PC-3 (cell line): ENCODE data around the gene RXRA.

Experiments used
- EZH2 ChIP-seq: fragments of 300-600 bp; sonication (generic); IDR thresholded peaks from one replicate; pipeline ENCODE4 v1.6.1; 2017; ENCODE audit warnings: antibody characterized with exemption, mild to moderate bottlenecking, low read length; ENCODE audit not compliant: unreplicated experiment
- TF ChIP-seq, protein P1 (sequence below): fragments of 300-600 bp; sonication (generic); conservative IDR thresholded peaks from 2 replicates; pipeline ENCODE4 v1.5.1; 2017; ENCODE audit warnings: antibody characterized with exemption, low read depth, mild to moderate bottlenecking, low read length

DNA sequence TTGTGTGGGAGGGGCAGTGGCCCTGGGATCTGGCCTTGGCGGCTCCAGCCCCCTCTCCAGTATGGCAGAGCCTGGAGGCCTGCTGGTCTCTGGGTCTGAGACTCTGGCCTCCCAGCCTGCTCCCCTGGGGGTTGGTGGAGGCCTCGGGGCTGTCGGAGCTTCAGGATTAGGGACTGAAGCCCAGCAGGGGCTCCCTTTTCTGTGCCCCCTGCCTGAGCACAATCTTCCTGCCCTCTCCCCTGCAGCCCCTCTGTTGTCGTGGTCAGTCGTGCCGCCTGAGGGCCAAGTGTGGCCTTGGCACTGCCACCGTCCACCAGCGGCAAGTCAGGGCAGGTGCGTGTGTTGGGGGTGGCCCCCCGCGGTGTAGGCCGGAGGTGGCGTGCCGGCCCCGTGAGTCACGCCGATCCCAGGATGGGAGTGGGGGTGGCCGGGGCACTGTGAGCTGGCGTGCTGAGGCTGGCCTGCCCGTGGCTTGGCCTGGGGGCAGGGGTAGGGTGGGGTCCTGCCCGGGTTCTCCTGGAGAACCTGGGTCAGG is 53.6 kb downstream of the RXRA start:
- no peak for TF ChIP-seq EZH2
- TF ChIP-seq, protein P1, sequence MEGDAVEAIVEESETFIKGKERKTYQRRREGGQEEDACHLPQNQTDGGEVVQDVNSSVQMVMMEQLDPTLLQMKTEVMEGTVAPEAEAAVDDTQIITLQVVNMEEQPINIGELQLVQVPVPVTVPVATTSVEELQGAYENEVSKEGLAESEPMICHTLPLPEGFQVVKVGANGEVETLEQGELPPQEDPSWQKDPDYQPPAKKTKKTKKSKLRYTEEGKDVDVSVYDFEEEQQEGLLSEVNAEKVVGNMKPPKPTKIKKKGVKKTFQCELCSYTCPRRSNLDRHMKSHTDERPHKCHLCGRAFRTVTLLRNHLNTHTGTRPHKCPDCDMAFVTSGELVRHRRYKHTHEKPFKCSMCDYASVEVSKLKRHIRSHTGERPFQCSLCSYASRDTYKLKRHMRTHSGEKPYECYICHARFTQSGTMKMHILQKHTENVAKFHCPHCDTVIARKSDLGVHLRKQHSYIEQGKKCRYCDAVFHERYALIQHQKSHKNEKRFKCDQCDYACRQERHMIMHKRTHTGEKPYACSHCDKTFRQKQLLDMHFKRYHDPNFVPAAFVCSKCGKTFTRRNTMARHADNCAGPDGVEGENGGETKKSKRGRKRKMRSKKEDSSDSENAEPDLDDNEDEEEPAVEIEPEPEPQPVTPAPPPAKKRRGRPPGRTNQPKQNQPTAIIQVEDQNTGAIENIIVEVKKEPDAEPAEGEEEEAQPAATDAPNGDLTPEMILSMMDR, result no peak
